GM12892 (cell line): ENCODE measurements around the gene KPNB1.

Experiments
- DNase-seq: peaks from one replicate; pipeline ENCODE4 v3.0.0; 2011; ENCODE audit not compliant: insufficient read length
- FAIRE-seq: peaks from 2 replicates; lab custom pipeline; 2011; peaks lifted over from hg19 to GRCh38; lab: Jason Lieb, UNC
- POLR2A ChIP-seq: IDR thresholded peaks from 2 replicates; pipeline ENCODE4 v1.6.1; 2011; ENCODE audit warnings: low read depth, low read length, control low read depth
- POLR2AphosphoS5 ChIP-seq: IDR thresholded peaks from 2 replicates; pipeline ENCODE4 v1.6.1; 2011; ENCODE audit warnings: low read depth, low read length, control low read depth
- TAF1 ChIP-seq: IDR thresholded peaks from 2 replicates; pipeline ENCODE4 v1.6.1; 2011; ENCODE audit warnings: low read depth, mild to moderate bottlenecking, control low read depth, low read length, borderline replicate concordance

KPNB1 gene

GRCh38 chr17:47709594-47709993 is 59.9 kb downstream of the KPNB1 start:
- TF ChIP-seq POLR2A: no peak
- TF ChIP-seq POLR2AphosphoS5: no peak
- TF ChIP-seq TAF1: no peak
- no peak for DNase-seq
- FAIRE-seq: no peak

GRCh38 chr17:47711366-47712099 is 61.8 kb downstream of the KPNB1 start:
- FAIRE-seq (no peak), DNase-seq (no peak)
- TF ChIP-seq POLR2A (no peak), POLR2AphosphoS5 (no peak), TAF1 (no peak)

GRCh38 chr17:47712330-47713023 is 62.8 kb downstream of the KPNB1 start:
- TF ChIP-seq TAF1 (no peak), POLR2A (no peak), POLR2AphosphoS5 (no peak)
- FAIRE-seq (no peak), DNase-seq (no peak)

GRCh38 chr17:47713980-47714700 is 64.4 kb downstream of the KPNB1 start:
- DNase-seq: no peak
- FAIRE-seq: no peak
- TF ChIP-seq TAF1: no peak
- no peak for TF ChIP-seq POLR2AphosphoS5
- TF ChIP-seq POLR2A: no peak

- no peak for DNase-seq
- TF ChIP-seq POLR2AphosphoS5: no peak
- no peak for TF ChIP-seq POLR2A
- no peak for TF ChIP-seq TAF1
- no peak for FAIRE-seq
These were observed 65.2 kb downstream of the KPNB1 start for GRCh38 chr17:47714773-47715396.

GRCh38 chr17:47715669-47716325 is 66.1 kb downstream of the KPNB1 start:
- TF ChIP-seq POLR2AphosphoS5 (no peak), TAF1 (no peak), POLR2A (no peak)
- FAIRE-seq: no peak
- DNase-seq: no peak

- DNase-seq: no peak
- no peak for TF ChIP-seq POLR2A
- TF ChIP-seq TAF1: no peak
- TF ChIP-seq POLR2AphosphoS5: no peak
- FAIRE-seq: no peak
These were observed 66.7 kb downstream of the KPNB1 start for GRCh38 chr17:47716375-47716774.

GRCh38 chr17:47717261-47717697 is 67.6 kb downstream of the KPNB1 start:
- no peak for TF ChIP-seq POLR2AphosphoS5
- no peak for TF ChIP-seq TAF1
- no peak for TF ChIP-seq POLR2A
- DNase-seq (no peak), FAIRE-seq (no peak)

- FAIRE-seq (no peak), DNase-seq (no peak)
- TF ChIP-seq POLR2AphosphoS5 (no peak), TAF1 (no peak)
These were observed 68.4 kb downstream of the KPNB1 start for GRCh38 chr17:47717979-47718621.

GRCh38 chr17:47718634-47719405 is 69.1 kb downstream of the KPNB1 start:
- FAIRE-seq (no peak), DNase-seq (no peak)
- no peak for TF ChIP-seq POLR2A
- TF ChIP-seq TAF1: no peak
- TF ChIP-seq POLR2AphosphoS5: no peak
